Measurements from ENCODE around the gene CHI3L1. TPM values are rescaled to one million over a fixed set of nuclear protein-coding genes. Genes with fewer than 3 reads are reported as not detected.

The CHI3L1 gene
- polyA plus RNA-seq, 1 of the 3 experiments (the other 2 are of a cell fraction): not detected

GRCh38 chr1:203187304-203187685, 791 bp upstream of the CHI3L1 start (continued):
- TF ChIP-seq, protein P1, sequence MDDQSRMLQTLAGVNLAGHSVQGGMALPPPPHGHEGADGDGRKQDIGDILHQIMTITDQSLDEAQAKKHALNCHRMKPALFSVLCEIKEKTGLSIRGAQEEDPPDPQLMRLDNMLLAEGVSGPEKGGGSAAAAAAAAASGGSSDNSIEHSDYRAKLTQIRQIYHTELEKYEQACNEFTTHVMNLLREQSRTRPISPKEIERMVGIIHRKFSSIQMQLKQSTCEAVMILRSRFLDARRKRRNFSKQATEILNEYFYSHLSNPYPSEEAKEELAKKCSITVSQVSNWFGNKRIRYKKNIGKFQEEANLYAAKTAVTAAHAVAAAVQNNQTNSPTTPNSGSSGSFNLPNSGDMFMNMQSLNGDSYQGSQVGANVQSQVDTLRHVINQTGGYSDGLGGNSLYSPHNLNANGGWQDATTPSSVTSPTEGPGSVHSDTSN (IDR thresholded peaks at IDR 0.05): no peak
- TF ChIP-seq NRF1 (IDR thresholded peaks at IDR 0.05; ENCODE audit: low read depth, low read length): no peak

DNA sequence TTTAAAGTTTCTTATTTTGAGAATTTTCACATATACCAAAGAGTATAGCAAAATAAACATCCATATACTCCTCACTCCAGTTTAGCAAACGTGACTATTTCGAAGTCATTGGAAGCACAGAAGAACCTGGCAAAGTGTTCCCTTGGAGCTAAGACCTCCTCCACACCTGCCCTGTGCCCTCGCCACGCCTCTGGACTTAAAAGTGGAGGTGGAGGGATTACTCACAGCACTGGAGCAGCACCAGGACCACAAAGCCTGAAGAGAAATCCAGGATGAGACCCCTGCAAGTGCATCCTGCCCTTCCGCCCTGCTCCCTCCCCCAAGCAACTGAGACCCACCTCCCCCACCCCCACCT, 436 bp downstream of the CHI3L1 start:
- no peaks in the 10 kb centered on the region for H3K36me3 ChIP-seq (replicated peaks in 1 of 2; ENCODE audit: control insufficient read depth in 1 of 2, insufficient read depth in 2 of 2, low read length in 1 of 2)
- H3K9ac ChIP-seq: no peak overlapping the region
- H3K4me1 ChIP-seq (ENCODE audit: control insufficient read depth in 1 of 2, insufficient read depth in 2 of 2, low read depth in 1 of 2, low read length in 1 of 2): peaks cover 0 to 18% of the 10 kb centered on the region in 2 experiments; a peak in 1 of 4 replicates
- WGBS (ENCODE audit: low lambda C conversion rate): 87% methylated on average over 5 of the region's 5 CpGs
- no peak overlapping the region for H2AFZ ChIP-seq (ENCODE audit: low read depth)
- H3F3A ChIP-seq (replicated peaks; ENCODE audit: insufficient read depth): no peaks in the 10 kb centered on the region
- ChIA-PET POLR2A (no interaction called here), CTCF (interaction anchor here (1.2 to 1.7 kb wide), 4 partner anchors 9 to 68 kb away, joined by 3 to 9 read pairs (median 6); no protein-coding TSS in a partner anchor)
- H3K4me2 ChIP-seq: no peak overlapping the region
- H4K20me1 ChIP-seq (ENCODE audit: insufficient read depth): no peaks in the 10 kb centered on the region
- DNase-seq: no peak
- no peaks in the 10 kb centered on the region for H3K9me2 ChIP-seq
- no peaks in the 10 kb centered on the region for H3K27me3 ChIP-seq (ENCODE audit: insufficient read depth)
- H3K79me2 ChIP-seq (ENCODE audit: insufficient read depth): no peaks in the 10 kb centered on the region
- H3K9me3 ChIP-seq: no peaks in the 10 kb centered on the region
- TF ChIP-seq RCOR1 (IDR thresholded peaks at IDR 0.05; ENCODE audit: low read length) (no peak), ELF1 (IDR thresholded peaks at IDR 0.05) (no peak), RAD21 (IDR thresholded peaks at IDR 0.05; ENCODE audit: low read length) (no peak), TEAD4 (IDR thresholded peaks at IDR 0.05; ENCODE audit: borderline replicate concordance, insufficient read depth) (no peak), NRF1 (IDR thresholded peaks at IDR 0.05; ENCODE audit: low read depth, low read length) (no peak), TCF12 (IDR thresholded peaks at IDR 0.05) (no peak), RXRA (IDR thresholded peaks at IDR 0.05; ENCODE audit: borderline replicate concordance, low read depth) (no peak)
- H3K27ac ChIP-seq (ENCODE audit: low read depth in 2 of 2, low read length in 1 of 2): no peak overlapping the region
- H3K4me3 ChIP-seq (ENCODE audit: low read depth in 2 of 2, low read length in 1 of 2): no peak overlapping the region

DNA sequence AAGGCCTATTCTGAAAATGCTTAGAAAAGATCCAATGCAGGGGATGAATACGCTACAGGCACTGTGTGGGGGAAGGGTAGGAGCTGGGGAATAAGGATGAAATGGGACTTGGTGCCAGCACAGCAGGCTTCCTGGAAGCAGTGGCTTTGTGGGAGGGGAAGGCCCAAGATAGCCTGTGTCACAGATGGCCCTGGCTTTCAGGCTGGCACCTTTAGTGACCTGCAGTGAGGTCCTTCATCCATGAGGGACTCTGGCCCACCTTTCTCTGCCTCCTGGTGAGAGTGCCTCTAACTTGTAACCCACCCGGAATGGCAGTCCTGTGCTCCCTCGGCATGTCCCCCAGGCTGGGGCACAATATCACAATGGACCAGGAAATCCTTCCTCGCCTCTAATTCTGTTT, 919 bp downstream of the CHI3L1 start:
- Histone ChIP-seq H2AFZ (ENCODE audit: low read depth) (no peak overlapping the region), H3F3A (replicated peaks; ENCODE audit: insufficient read depth) (no peaks in the 10 kb centered on the region), H3K79me2 (ENCODE audit: insufficient read depth) (no peaks in the 10 kb centered on the region), H3K27ac (ENCODE audit: low read depth in 2 of 2, low read length in 1 of 2) (no peak overlapping the region), H3K36me3 (replicated peaks in 1 of 2; ENCODE audit: control insufficient read depth in 1 of 2, insufficient read depth in 2 of 2, low read length in 1 of 2) (no peaks in the 10 kb centered on the region), H3K9me3 (no peaks in the 10 kb centered on the region), H3K4me1 (ENCODE audit: control insufficient read depth in 1 of 2, insufficient read depth in 2 of 2, low read depth in 1 of 2, low read length in 1 of 2) (peaks cover 0 to 23% of the 10 kb centered on the region in 2 experiments; a peak in 1 of 4 replicates), H3K4me3 (ENCODE audit: low read depth in 2 of 2, low read length in 1 of 2) (no peak overlapping the region), H3K4me2 (no peak overlapping the region), H3K9me2 (no peaks in the 10 kb centered on the region), H4K20me1 (ENCODE audit: insufficient read depth) (no peaks in the 10 kb centered on the region), H3K27me3 (ENCODE audit: insufficient read depth) (no peaks in the 10 kb centered on the region), H3K9ac (no peak overlapping the region)
- CTCF ChIA-PET: interaction anchor here (1.2 to 1.7 kb wide), 5 partner anchors 9 to 82 kb away, joined by 3 to 9 read pairs (median 4); no protein-coding TSS in a partner anchor
- TF ChIP-seq EZH2phosphoT487 (IDR thresholded peaks at IDR 0.05; ENCODE audit: borderline replicate concordance, low read depth): no peak
- no peak for TF ChIP-seq SMC3 (IDR thresholded peaks at IDR 0.05; ENCODE audit: low read depth, low read length)
- TF ChIP-seq, protein P2, sequence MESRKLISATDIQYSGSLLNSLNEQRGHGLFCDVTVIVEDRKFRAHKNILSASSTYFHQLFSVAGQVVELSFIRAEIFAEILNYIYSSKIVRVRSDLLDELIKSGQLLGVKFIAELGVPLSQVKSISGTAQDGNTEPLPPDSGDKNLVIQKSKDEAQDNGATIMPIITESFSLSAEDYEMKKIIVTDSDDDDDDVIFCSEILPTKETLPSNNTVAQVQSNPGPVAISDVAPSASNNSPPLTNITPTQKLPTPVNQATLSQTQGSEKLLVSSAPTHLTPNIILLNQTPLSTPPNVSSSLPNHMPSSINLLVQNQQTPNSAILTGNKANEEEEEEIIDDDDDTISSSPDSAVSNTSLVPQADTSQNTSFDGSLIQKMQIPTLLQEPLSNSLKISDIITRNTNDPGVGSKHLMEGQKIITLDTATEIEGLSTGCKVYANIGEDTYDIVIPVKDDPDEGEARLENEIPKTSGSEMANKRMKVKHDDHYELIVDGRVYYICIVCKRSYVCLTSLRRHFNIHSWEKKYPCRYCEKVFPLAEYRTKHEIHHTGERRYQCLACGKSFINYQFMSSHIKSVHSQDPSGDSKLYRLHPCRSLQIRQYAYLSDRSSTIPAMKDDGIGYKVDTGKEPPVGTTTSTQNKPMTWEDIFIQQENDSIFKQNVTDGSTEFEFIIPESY (IDR thresholded peaks at IDR 0.05; ENCODE audit: borderline replicate concordance, low read depth): no peak
- TF ChIP-seq YY1 (IDR thresholded peaks at IDR 0.05; ENCODE audit: low read depth): no peak
- TF ChIP-seq GATA2 (CRISPR knock-in tag; IDR thresholded peaks at IDR 0.05): no peak
- TF ChIP-seq MXI1 (IDR thresholded peaks at IDR 0.05; ENCODE audit: low read depth, low read length): no peak
- no peak for TF ChIP-seq CTCF (IDR thresholded peaks at IDR 0.05)
- TF ChIP-seq TAF1 (IDR thresholded peaks at IDR 0.05; ENCODE audit: borderline replicate concordance, low read depth, low read length): no peak
- TF ChIP-seq SIN3A (IDR thresholded peaks at IDR 0.05; ENCODE audit: borderline replicate concordance, low read depth, low read length): no peak
- 75% methylated on average over 4 of the region's 4 CpGs for WGBS (ENCODE audit: low lambda C conversion rate)
- POLR2A ChIA-PET: no interaction called here
- DNase-seq: no peak

All from SK-N-SH (cell line).